B cell (primary cell): Measurements from ENCODE around the gene RREB1.

Source experiments
- CTCF ChIP-seq: fragments of 200-600 bp; IDR thresholded peaks from one replicate; pipeline ENCODE4 v1.8.0; 2022; ENCODE audit warnings: antibody characterized with exemption, mild to moderate bottlenecking
- EZH2 ChIP-seq: IDR thresholded peaks from 2 replicates; pipeline ENCODE4 v1.6.1; 2012; ENCODE audit warnings: borderline replicate concordance, low read depth, mild to moderate bottlenecking, moderate library complexity, low read length; ENCODE audit not compliant: insufficient read depth, poor library complexity, severe bottlenecking

GRCh38 chr6:7104752-7105151 is 3.0 kb upstream of the RREB1 start:
- TF ChIP-seq EZH2 = no peak
- no peak for TF ChIP-seq CTCF
